Transverse colon (tissue), 3 donors: Measurements from ENCODE around the gene STK31.
A peak's percentile ranks its signal among the peaks of the same experiment; 100 is the strongest.

ENCODE experiments used
- POLR2A ChIP-seq: fragments of 450-650 bp; IDR thresholded peaks from one replicate; pipeline ENCODE4 v1.6.1; 2016; ENCODE audit warnings: antibody characterized with exemption, mild to moderate bottlenecking, moderate library complexity
- TF ChIP-seq, protein P1 (sequence below), 5 experiments: fragments of 200-600 bp in 3 of 5; fragments of 450-650 bp in 2 of 5; sonication (generic) in 3 of 5; IDR thresholded peaks; 1 replicate in 2 of 5; 2 replicates in 3 of 5; pipeline ENCODE4 v1.5.1; 2016 to 2017; ENCODE audit warnings: antibody characterized with exemption in 5 of 5, inconsistent platforms in 3 of 5, mild to moderate bottlenecking in 2 of 5, moderate library complexity in 1 of 5

DNA sequence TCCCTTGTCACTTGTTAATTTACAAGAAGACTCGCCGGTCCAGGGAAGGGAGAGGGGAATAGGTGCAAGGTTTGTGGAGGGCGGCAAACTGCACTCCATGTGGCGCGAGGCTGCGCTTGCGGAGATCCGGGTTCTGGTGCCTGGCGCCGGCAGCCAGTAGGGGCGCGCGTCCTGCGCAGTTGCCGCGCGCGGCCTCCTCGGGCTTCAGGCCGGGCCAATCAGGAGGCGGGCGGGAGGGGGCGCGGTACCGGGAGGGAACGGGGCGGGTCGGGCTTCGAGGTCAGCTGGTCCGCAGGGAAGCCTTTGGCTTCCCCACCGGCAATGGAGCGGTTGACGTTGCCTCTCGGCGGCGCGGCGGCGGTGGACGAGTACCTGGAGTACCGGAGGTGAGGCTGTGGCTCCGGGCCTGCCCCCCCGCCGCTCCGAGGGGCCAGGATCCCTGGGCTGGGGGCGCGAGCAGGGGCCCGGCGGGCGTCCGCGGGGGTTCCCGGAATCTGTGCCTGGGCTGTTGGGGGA is 30.1 kb upstream of the STK31 start, which contains the start of gene FAM221A:
- TF ChIP-seq POLR2A = no peak
- TF ChIP-seq, protein P1, sequence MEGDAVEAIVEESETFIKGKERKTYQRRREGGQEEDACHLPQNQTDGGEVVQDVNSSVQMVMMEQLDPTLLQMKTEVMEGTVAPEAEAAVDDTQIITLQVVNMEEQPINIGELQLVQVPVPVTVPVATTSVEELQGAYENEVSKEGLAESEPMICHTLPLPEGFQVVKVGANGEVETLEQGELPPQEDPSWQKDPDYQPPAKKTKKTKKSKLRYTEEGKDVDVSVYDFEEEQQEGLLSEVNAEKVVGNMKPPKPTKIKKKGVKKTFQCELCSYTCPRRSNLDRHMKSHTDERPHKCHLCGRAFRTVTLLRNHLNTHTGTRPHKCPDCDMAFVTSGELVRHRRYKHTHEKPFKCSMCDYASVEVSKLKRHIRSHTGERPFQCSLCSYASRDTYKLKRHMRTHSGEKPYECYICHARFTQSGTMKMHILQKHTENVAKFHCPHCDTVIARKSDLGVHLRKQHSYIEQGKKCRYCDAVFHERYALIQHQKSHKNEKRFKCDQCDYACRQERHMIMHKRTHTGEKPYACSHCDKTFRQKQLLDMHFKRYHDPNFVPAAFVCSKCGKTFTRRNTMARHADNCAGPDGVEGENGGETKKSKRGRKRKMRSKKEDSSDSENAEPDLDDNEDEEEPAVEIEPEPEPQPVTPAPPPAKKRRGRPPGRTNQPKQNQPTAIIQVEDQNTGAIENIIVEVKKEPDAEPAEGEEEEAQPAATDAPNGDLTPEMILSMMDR (IDR thresholded peaks at IDR 0.05) = peak; percentile 70 to 91 (median 84)
